Astrocyte (in vitro differentiated cells and primary cell): ENCODE data around the gene CACNA1H. TPM values are rescaled to one million over a fixed set of nuclear protein-coding genes. Genes with fewer than 3 reads are reported as not detected.
"Not testable (repeated sequence)": the region's sequence is repeated elsewhere in the genome, so short reads cannot be mapped to it uniquely, and the experiment has no call there.

Experiments
- DNase-seq: peaks from one replicate; pipeline ENCODE4 v3.0.0-alpha.2; 2010; ENCODE audit warnings: low read depth
- FAIRE-seq: peaks from 2 replicates; lab custom pipeline; 2011; peaks lifted over from hg19 to GRCh38; lab: Jason Lieb, UNC
- H2AFZ ChIP-seq: 2 replicates; pipeline ENCODE4 v1.6.0; 2012; ENCODE audit warnings: low read depth, low read length, inconsistent platforms
- H3K27ac ChIP-seq: 2 replicates; pipeline ENCODE4 v1.5.1; 2011; ENCODE audit warnings: low read depth, low read length, inconsistent platforms
- H3K27me3 ChIP-seq: 2 replicates; pipeline ENCODE4 v1.6.0; 2011; ENCODE audit warnings: low read length, inconsistent platforms; ENCODE audit not compliant: insufficient read depth
- H3K36me3 ChIP-seq: 2 replicates; pipeline ENCODE4 v1.5.1; 2011; ENCODE audit warnings: low read length, inconsistent platforms; ENCODE audit not compliant: insufficient read depth
- H3K4me1 ChIP-seq: 2 replicates; pipeline ENCODE4 v1.5.1; 2011; ENCODE audit warnings: low read length, inconsistent platforms; ENCODE audit not compliant: insufficient read depth
- H3K4me2 ChIP-seq: 2 replicates; pipeline ENCODE4 v1.6.0; 2012; ENCODE audit warnings: low read length, inconsistent platforms
- H3K4me3 ChIP-seq: 2 replicates; pipeline ENCODE4 v1.5.1; 2011; ENCODE audit warnings: low read depth, mild to moderate bottlenecking, low read length, inconsistent platforms; ENCODE audit not compliant: insufficient read depth
- H3K79me2 ChIP-seq: 2 replicates; pipeline ENCODE4 v1.6.0; 2012; ENCODE audit warnings: mild to moderate bottlenecking, low read length, inconsistent platforms; ENCODE audit not compliant: insufficient read depth
- H3K9ac ChIP-seq: 2 replicates; pipeline ENCODE4 v1.6.0; 2012; ENCODE audit warnings: mild to moderate bottlenecking, low read length, inconsistent platforms
- H3K9me3 ChIP-seq: 2 replicates; pipeline ENCODE4 v1.5.1; 2012; ENCODE audit warnings: low read depth, mild to moderate bottlenecking, low read length, inconsistent platforms; ENCODE audit not compliant: insufficient read depth
- H4K20me1 ChIP-seq: 2 replicates; pipeline ENCODE4 v1.6.0; 2012; ENCODE audit warnings: low read length, inconsistent platforms; ENCODE audit not compliant: insufficient read depth
- H3K27ac Mint-ChIP-seq: one replicate; pipeline ENCODE4 v1.8.0; 2021; ENCODE audit warnings: mild to moderate bottlenecking, mixed read lengths; ENCODE audit not compliant: unreplicated experiment
- H3K27me3 Mint-ChIP-seq: one replicate; pipeline ENCODE4 v1.8.0; 2021; ENCODE audit warnings: low read depth, mixed read lengths; ENCODE audit not compliant: unreplicated experiment
- H3K36me3 Mint-ChIP-seq: one replicate; pipeline ENCODE4 v1.8.0; 2021; ENCODE audit warnings: low read depth, mixed read lengths; ENCODE audit not compliant: unreplicated experiment
- H3K4me1 Mint-ChIP-seq: one replicate; pipeline ENCODE4 v1.8.0; 2021; ENCODE audit warnings: low read depth, mixed read lengths; ENCODE audit not compliant: unreplicated experiment
- H3K4me3 Mint-ChIP-seq: one replicate; pipeline ENCODE4 v1.8.0; 2021; ENCODE audit warnings: mild to moderate bottlenecking, moderate library complexity, mixed read lengths; ENCODE audit not compliant: unreplicated experiment
- H3K9me3 Mint-ChIP-seq: one replicate; pipeline ENCODE4 v1.8.0; 2021; ENCODE audit warnings: mild to moderate bottlenecking, mixed read lengths; ENCODE audit not compliant: unreplicated experiment
- EZH2 ChIP-seq: IDR thresholded peaks from 2 replicates; pipeline ENCODE4 v1.6.1; 2012; ENCODE audit warnings: mild to moderate bottlenecking, low read length, inconsistent platforms; ENCODE audit not compliant: insufficient read depth
- total RNA-seq: library from RNA; stranded (reverse); gene quantifications from 2 replicates; pipeline ENCODE4 v1.2.1, GENCODE V29; 2021
- TF ChIP-seq, protein P1 (sequence below): IDR thresholded peaks from 2 replicates; pipeline ENCODE4 v1.5.1; 2011; ENCODE audit warnings: low read depth, mild to moderate bottlenecking, inconsistent platforms, low read length, moderate library complexity; ENCODE audit not compliant: insufficient read depth

Gene CACNA1H
- total RNA-seq, 1 donor from 2014 or later, result 21.7 TPM

DNA sequence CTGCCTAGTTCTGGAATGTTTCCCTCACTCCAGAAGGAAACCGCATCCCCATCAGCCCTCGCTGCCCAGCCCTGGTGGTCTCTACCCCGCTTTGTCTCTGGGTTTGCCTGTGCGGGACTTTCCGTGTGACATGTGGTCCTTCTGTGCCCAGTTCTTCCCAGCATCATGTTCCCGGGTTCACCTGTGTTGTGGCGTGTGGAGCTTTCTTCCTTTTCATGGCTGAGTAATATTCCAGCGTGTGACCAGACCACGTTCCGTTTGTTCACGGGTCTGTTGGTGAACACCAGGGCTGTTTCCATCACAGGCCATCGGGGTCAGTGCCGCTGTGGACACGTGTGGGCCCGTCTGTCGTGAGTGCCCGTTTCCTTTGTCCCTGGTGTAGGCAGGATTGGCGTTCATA, 32.1 kb downstream of the CACNA1H start:
- H3K27ac Mint-ChIP-seq, result no peak overlapping the region

DNA sequence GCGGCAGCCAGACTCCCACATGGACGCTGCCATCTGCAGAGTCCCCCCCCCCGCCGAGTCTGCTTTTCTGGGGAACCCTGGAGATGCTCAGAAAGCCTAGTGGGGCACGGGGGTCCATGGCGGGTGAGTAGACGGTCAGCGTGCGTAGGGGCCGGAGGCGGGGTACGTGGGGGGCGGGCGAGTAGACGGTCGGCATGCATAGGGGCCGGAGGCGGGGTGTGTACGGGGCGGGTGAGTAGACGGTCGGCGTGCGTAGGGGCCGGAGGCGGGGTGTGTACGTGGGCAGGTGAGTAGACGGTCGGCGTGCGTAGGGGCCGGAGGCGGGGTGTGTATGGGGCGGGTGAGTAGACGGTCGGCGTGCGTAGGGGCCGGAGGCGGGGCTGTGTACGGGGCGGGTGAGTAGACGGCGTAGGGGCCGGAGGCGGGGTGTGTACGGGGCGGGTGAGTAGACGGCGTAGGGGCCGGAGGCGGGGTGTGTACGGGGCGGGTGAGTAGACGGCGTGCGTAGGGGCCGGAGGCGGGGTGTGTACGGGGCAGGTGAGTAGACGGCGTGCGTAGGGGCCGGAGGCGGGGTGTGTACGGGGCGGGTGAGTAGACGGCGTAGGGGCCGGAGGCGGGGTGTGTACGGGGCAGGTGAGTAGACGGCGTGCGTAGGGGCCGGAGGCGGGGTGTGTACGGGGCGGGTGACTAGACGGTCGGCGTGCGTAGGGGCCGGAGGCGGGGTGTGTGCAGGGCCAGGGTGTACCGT, 32.7 kb downstream of the CACNA1H start:
- H3K27me3 Mint-ChIP-seq, H3K4me3 Mint-ChIP-seq, H3K36me3 ChIP-seq, H3K27me3 ChIP-seq, H2AFZ ChIP-seq, H3K36me3 Mint-ChIP-seq, H3K9me3 Mint-ChIP-seq, H3K4me2 ChIP-seq, DNase-seq, H3K4me3 ChIP-seq, FAIRE-seq, H3K27ac Mint-ChIP-seq, H3K27ac ChIP-seq, H3K4me1 Mint-ChIP-seq, H3K9ac ChIP-seq, H3K9me3 ChIP-seq, H3K79me2 ChIP-seq: not testable (repeated sequence)
- Histone ChIP-seq H4K20me1 (peaks cover 36% of the 10 kb centered on the region), H3K4me1 (peaks cover 32% of the 10 kb centered on the region)

More for the DNA sequence above, 32.1 kb downstream of the CACNA1H start:
- Mint-ChIP-seq H3K4me1 (peaks cover 8% of the 10 kb centered on the region), H3K27me3 (peaks cover 2% of the 10 kb centered on the region), H3K36me3 (peaks cover 4% of the 10 kb centered on the region), H3K9me3 (peaks cover 2% of the 10 kb centered on the region), H3K4me3 (no peak overlapping the region)
- no peak for TF ChIP-seq EZH2
- DNase-seq (no peak), FAIRE-seq (no peak)
- no peaks in the 10 kb centered on the region for H3K27me3 ChIP-seq
- H2AFZ ChIP-seq, result no peak overlapping the region
- H3K27ac ChIP-seq, result no peak overlapping the region
- no peak overlapping the region for H3K9ac ChIP-seq
- H3K9me3 ChIP-seq, result no peaks in the 10 kb centered on the region
- peaks cover 30% of the 10 kb centered on the region for H4K20me1 ChIP-seq
- no peak overlapping the region for H3K4me2 ChIP-seq
- H3K79me2 ChIP-seq, result peaks cover 2% of the 10 kb centered on the region
- H3K4me1 ChIP-seq, result peaks cover 32% of the 10 kb centered on the region
- H3K4me3 ChIP-seq, result no peak overlapping the region
- H3K36me3 ChIP-seq, result no peaks in the 10 kb centered on the region

DNA sequence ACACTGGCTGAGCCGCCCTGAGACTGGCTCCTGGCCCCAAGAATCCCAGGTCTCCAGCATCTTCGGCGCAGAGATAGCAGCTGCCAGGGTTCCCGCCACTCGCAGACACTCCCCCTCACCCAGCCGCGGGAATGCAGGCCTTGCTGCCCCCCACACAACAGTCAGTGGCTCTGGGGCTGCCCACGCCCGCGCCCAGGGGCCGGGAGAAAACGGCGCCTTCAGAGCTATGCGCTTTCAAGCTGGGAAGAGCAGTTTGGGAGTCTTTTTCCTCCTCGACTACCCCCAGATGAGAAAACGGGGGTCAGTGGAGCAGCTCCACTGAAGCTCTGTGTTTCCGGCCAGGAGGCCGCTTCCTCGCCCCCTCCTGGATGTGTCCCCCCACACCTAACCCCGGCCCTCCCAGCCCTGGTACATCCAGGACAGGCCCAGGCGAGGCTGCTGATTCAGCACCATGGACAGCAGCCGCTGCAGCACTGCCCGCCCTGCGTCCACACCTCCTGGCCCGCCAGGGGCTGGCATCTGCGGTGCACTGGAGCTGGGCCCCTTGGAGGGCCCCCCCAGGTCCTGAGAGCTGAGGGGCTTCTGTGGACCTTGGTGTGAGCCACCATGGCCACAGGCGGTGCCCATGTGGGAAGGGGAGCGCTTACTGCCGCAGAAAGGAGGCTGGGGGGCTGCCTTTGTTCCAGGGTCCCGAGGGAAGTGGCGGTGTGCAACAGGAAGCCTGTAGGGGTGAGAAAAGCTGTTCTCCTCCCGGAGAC, 35.7 kb downstream of the CACNA1H start:
- no peak overlapping the region for H3K27ac ChIP-seq
- no peak overlapping the region for H2AFZ ChIP-seq
- Mint-ChIP-seq H3K4me3 (no peak overlapping the region), H3K36me3 (peaks cover 4% of the 10 kb centered on the region), H3K9me3 (peaks cover 2% of the 10 kb centered on the region), H3K27ac (no peak overlapping the region), H3K27me3 (peaks cover 2% of the 10 kb centered on the region), H3K4me1 (peaks cover 2% of the 10 kb centered on the region)
- no peaks in the 10 kb centered on the region for H3K27me3 ChIP-seq
- H3K4me1 ChIP-seq, result peaks cover 2% of the 10 kb centered on the region
- no peak overlapping the region for H3K9ac ChIP-seq
- DNase-seq, result no peak
- peaks cover 52% of the 10 kb centered on the region for H4K20me1 ChIP-seq
- H3K4me2 ChIP-seq, result no peak overlapping the region
- H3K79me2 ChIP-seq, result peaks cover 2% of the 10 kb centered on the region
- H3K36me3 ChIP-seq, result no peaks in the 10 kb centered on the region
- no peak for FAIRE-seq
- no peak overlapping the region for H3K4me3 ChIP-seq
- no peaks in the 10 kb centered on the region for H3K9me3 ChIP-seq
- TF ChIP-seq, protein P1, sequence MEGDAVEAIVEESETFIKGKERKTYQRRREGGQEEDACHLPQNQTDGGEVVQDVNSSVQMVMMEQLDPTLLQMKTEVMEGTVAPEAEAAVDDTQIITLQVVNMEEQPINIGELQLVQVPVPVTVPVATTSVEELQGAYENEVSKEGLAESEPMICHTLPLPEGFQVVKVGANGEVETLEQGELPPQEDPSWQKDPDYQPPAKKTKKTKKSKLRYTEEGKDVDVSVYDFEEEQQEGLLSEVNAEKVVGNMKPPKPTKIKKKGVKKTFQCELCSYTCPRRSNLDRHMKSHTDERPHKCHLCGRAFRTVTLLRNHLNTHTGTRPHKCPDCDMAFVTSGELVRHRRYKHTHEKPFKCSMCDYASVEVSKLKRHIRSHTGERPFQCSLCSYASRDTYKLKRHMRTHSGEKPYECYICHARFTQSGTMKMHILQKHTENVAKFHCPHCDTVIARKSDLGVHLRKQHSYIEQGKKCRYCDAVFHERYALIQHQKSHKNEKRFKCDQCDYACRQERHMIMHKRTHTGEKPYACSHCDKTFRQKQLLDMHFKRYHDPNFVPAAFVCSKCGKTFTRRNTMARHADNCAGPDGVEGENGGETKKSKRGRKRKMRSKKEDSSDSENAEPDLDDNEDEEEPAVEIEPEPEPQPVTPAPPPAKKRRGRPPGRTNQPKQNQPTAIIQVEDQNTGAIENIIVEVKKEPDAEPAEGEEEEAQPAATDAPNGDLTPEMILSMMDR, result no peak
- no peak for TF ChIP-seq EZH2
